KBM-7 (cell line): ENCODE data around the gene PCGF3.
"Not testable (repeated sequence)": the region's sequence is repeated elsewhere in the genome, so short reads cannot be mapped to it uniquely, and the experiment has no call there.

Experiments used
- DNase-seq: peaks from one replicate; pipeline ENCODE4 v3.0.0-alpha.2; 2015
- in situ Hi-C: fragments of 300-500 bp; cut with MboI; formaldehyde crosslinking; loops from 2 replicates; pipeline ENCODE4 v1.14.3; 2020; ENCODE audit warnings: low sequenced_read_pairs, low pct_unique_long_range_greater_than_20kb, mixed read lengths

Gene PCGF3

DNA sequence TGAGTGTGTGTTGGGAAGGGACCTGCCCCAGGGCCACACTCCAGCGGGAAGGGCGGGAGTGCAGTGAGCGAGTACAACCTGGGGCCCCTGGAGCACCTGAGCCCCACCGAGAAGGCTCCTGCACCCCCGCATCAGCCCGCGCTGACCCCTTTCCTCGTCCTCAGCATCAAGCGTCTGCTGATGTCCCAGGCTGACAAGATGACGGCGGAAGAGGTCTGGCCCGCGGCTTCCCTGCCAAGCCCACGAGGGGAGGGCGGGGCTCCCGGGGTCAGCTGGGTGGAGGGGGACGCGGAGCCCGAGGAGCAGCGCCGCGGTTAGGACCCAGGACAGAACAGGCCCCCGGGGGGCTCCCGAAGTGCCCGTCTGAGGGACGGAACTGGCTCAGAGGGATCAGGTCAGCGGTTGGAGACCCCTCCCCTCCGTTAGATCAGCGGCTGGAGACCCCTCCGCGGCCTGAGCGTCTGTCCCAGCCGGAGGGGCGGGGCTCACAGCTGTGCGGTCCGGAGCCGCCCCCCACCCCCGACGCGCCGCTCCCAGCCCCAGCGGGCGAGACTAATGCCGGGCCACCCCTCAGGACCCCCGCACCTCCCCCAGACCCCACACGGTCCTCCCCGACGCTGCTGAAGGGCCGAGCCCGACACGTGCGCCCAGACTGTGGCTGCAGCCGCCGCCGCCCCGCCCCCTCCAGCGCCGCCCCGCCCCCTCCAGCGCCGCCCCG is 24.5 kb upstream of the PCGF3 start:
- in situ Hi-C loops = no loop called here
- DNase-seq = no peak

DNA sequence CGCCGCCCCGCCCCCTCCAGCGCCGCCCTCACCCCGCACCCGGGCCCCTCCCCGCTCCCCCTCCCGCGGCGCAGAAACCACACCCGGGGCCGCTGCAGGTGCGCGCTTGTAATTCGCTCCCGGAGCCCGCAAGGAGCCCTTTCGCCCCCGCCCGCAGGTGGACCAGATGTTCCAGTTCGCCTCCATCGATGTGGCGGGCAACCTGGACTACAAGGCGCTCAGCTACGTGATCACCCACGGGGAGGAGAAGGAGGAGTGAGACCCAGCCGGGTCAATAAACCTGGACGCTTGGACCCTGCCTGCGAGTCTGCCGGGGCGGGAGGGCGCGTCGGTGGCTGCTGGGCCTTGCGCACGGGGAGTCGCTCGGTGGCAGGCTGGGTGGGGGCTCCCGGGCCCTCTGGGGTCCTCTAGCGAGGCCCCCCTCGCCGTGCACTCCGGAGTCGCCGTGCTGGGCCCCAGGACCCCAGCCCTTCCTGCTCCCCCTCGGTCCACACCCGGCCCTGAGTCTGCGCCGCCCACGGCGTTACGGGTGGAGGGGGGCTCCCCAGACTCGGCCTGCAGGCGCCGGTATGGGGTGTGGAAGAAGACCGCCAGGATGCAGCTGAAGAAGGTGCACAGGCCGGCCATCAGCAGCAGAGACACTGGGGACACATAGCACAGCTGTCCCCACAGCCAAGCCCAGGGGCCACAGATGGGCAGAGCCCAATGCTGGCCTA is 23.7 kb upstream of the PCGF3 start:
- in situ Hi-C loops = no loop called here
- no peak for DNase-seq

GRCh38 chr4:682490-683172 is 23.0 kb upstream of the PCGF3 start:
- DNase-seq = no peak
- in situ Hi-C loops = no loop called here

DNA sequence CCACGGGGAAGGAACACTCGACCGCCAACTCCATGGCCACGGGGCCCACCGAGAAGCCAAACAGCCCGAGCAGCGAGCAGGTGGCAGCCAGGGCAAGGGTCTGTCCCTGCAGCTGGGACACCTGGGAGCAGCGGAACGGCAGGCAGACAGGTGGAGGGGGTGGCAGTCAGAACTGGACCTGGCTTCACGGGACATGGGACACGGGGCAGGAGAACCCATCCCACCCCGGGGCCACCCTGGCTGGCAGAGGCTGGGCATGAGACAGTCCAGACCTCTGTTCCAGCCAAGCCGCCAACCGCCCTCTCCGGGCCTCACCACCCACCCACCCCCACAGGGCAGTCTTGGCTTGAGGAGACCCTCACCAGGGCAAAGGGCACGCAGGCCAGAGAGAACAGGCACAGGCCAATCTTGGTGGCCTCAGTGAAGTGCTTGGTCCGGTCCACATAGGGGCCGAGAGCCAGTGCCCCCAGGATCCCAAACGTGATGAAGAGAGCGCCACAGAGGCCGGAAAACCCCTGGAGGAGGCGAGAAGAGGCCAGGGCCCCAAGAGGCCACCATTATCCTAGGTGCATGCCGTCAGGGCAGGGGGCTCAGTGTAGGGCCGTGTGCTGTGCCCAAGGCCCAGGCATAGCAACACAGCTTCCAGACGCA is 22.3 kb upstream of the PCGF3 start:
- DNase-seq = no peak

GRCh38 chr4:683982-684622 is 21.5 kb upstream of the PCGF3 start:
- in situ Hi-C loops = no loop called here
- DNase-seq = no peak

More for the DNA sequence above, 22.3 kb upstream of the PCGF3 start:
- in situ Hi-C loops = no loop called here

DNA sequence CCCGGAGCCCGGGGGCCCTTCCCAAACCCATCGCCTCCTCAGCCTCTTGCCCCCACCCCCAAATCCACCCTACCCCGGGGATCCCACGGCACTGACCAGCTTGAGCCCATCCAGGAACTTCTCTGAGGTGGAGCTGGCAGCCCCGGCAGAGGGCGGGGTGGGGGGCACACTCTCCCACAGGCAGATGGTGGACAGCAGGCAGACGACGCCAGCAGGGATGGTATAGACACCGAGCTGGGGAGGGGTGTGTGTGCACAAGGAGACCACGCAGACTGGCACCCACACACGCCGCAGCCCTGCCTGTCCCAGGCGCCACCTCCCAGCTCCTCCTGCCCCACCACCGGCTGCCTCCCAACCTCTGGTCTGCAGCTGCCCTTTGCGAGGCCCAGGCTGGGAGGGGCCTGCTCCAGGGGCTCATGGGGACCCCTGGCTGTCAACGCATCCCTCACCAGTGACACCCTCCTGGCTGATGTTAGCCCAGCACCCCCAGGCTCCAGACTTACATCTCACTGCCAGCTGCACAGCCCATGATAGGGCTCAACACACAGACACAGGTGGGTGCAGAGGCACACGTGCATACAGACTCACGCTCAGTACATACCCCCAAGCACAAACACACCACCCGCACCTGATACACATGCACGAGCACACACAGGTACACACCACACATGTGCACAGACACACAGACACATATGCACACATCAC is 20.9 kb upstream of the PCGF3 start:
- no peak for DNase-seq
- in situ Hi-C loops = no loop called here

DNA sequence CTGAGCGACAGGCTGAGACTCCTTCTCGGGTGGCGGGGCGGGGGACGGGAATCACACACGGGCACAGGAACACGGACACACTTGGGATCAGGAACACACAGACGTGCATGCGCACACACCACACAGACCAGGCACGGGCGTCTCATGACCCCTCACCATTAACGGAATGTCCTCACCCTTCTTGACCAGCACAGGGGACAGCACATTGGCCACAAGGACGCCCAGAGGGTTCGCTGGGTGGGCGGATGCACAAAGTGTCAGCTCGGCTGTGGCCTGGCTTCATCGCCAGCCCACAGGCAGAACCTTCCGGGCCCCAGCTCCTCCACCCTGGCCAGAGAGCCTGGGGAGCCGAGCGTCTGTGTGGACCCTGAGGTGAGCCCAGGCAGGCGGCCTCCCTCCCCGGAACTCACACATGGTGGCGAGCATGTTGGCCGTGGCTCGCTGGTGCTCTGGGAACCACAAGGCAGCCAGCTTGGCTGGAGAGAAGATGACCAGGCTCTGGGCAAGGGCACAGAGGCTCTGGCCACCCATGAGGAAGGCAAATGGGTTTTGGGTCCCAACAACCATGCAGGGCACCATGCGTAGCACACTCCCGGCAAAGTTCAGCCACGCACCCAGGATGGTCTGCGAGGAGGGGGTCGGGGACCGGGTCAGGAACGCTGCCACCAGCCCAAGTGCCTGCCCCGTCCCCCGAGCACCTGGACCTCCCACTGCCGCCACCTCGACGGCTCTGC is 19.8 kb upstream of the PCGF3 start:
- in situ Hi-C loops = no loop called here

GRCh38 chr4:686413-687040 is 19.1 kb upstream of the PCGF3 start:
- in situ Hi-C loops = no loop called here
- DNase-seq = no peak

More for the DNA sequence above, 19.8 kb upstream of the PCGF3 start:
- DNase-seq = no peak

DNA sequence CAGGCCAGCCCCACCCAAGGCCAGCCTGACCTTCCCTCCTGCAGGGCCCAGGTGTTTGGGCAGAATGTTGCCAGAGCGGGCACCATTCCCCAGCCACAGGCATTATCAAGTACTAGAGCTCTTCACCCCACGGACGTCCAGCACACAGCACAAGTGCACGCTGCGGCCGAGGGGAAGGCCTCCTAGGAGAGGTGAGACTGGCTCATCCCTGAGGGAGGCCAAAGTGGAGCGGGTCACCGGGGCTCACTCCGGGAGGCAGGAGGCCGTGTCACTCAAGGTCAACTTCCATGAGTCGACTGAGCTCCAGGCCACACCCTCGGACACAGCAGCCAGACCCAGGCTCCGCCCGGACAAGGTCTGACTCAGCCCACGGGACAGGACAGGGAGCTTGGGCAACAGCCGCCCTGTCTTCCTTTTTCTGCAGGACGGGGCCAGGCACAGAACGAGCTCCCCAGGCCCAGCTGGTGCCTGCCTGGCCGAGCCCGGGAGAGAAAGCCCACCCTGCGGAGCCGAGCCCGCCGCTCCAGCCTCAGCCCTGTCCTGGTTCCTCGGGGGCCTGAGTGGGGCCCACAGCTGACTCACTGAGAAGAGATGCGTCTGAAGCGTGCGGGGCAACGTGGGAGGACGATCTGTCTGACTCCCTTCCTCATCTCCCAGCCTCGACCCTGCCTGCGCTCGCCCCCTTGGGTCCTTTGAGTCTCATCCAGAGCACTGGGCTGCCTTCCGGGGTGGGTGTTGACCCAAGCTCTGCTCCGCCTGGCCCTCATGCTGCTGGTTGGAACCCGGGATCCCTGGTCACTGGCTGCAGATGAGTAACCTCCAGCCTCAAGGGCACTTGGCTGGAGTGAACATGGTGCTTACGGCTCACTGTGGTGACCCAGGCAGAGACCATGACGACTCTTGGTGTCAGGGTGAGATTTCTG is 18.3 kb upstream of the PCGF3 start:
- DNase-seq = no peak
- in situ Hi-C loops = no loop called here

DNA sequence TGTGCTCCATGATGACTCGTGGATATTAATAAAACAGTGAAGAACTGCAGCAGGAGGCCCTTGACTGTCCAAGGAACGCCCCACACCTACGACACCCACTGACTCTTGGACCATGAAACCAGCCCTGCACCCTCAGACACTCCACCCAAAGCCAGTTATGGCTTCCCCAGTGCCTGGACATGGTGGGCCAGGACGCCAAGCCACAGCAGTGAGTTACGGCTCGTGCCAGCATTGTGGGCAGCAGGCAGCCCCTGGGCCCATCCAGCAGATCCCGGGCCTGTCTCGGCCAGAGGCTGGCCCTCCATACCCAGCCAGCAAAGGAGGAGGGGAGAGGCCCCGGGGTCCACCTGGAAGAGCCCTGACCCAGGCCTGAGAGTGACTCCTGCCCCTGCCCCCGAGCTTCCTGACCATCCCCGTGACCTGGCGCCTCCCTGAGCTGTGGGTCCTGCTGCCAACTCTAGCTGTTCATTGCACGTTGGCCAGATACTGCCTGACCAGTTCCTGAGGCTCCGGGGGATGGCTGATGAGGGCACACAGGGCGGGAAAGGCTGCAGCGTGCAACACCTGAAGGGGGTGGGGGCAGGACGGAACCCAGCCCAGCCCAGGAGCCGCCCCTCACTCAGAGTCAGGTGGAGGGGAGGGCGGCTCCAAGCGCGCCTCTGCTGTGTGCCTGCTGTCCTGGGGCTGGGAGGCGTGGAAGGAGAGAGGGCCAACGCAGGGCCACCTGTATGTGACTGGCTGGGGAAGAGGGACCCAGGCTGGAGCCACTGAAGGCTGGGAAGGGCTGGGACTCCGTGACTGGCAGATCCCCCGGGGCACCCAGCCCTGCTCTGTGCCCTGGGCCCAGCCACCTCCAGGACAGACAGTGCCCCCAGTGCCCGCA is 17.4 kb upstream of the PCGF3 start:
- in situ Hi-C loops = no loop called here
- no peak for DNase-seq

- in situ Hi-C loops = no loop called here
- no peak for DNase-seq
Measured at GRCh38 chr4:688854-689681, 16.6 kb upstream of the PCGF3 start, which contains the start of gene SLC49A3. SLC49A3 (minus strand) TSS chr4:689151; CDS start chr4:689127, 24 bp downstream.

- in situ Hi-C loops = no loop called here
- no peak for DNase-seq
Measured at GRCh38 chr4:689723-690122, 15.9 kb upstream of the PCGF3 start.

GRCh38 chr4:692771-693554 is 12.7 kb upstream of the PCGF3 start:
- in situ Hi-C loops = no loop called here
- no peak for DNase-seq

- DNase-seq, in situ Hi-C loops: not testable (repeated sequence)
Measured at GRCh38 chr4:694341-694940, 11.2 kb upstream of the PCGF3 start.
